OCI-LY1 (cell line): ENCODE measurements around the gene PRR5.

Source experiments
- EZH2 ChIP-seq: fragments of 200-600 bp; sonication (generic), shearing (Covaris generic); IDR thresholded peaks from 2 replicates; pipeline ENCODE4 v1.8.0; 2017; ENCODE audit warnings: borderline replicate concordance, mixed run types, mild to moderate bottlenecking, antibody characterized with exemption, low read length, moderate library complexity, mixed read lengths
- TF ChIP-seq, protein P1 (sequence below): fragments of 200-600 bp; sonication (generic), shearing (Covaris generic); IDR thresholded peaks from 2 replicates; pipeline ENCODE4 v1.5.1; 2017; ENCODE audit warnings: mild to moderate bottlenecking, antibody characterized with exemption, low read length, moderate library complexity, mixed read lengths

GRCh38 chr22:44710474-44711240, 8.7 kb downstream of the PRR5 start:
- TF ChIP-seq EZH2 = no peak
- TF ChIP-seq, protein P1, sequence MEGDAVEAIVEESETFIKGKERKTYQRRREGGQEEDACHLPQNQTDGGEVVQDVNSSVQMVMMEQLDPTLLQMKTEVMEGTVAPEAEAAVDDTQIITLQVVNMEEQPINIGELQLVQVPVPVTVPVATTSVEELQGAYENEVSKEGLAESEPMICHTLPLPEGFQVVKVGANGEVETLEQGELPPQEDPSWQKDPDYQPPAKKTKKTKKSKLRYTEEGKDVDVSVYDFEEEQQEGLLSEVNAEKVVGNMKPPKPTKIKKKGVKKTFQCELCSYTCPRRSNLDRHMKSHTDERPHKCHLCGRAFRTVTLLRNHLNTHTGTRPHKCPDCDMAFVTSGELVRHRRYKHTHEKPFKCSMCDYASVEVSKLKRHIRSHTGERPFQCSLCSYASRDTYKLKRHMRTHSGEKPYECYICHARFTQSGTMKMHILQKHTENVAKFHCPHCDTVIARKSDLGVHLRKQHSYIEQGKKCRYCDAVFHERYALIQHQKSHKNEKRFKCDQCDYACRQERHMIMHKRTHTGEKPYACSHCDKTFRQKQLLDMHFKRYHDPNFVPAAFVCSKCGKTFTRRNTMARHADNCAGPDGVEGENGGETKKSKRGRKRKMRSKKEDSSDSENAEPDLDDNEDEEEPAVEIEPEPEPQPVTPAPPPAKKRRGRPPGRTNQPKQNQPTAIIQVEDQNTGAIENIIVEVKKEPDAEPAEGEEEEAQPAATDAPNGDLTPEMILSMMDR = no peak
